GM23338 (cell line): ENCODE results near the gene SYT17. TPM values are rescaled to one million over a fixed set of nuclear protein-coding genes. Genes with fewer than 3 reads are reported as not detected.

Source experiments
- ATAC-seq: fragments of 200-7000 bp; cut with Tn5 transposase; 3 replicates; pipeline ENCODE4 v1.9.1; 2020
- DNase-seq: peaks from one replicate; pipeline ENCODE4 v3.0.0-alpha.2; 2015; ENCODE audit warnings: low spot score
- H2AFZ ChIP-seq: fragments of 200-600 bp; sonication (generic); 2 replicates; pipeline ENCODE4 v1.8.0; 2016; ENCODE audit warnings: antibody characterized with exemption, mild to moderate bottlenecking, moderate library complexity
- H3F3A ChIP-seq: fragments of 200-600 bp; sonication (generic); replicated peaks from 2 replicates; pipeline ENCODE4 v1.8.0; 2017; ENCODE audit warnings: antibody characterized with exemption, mixed run types, low read depth
- H3K27ac ChIP-seq: fragments of 200-600 bp; sonication (generic); 2 replicates; pipeline ENCODE4 v1.6.1; 2016; ENCODE audit warnings: low read depth
- H3K27me3 ChIP-seq: fragments of 200-600 bp; sonication (generic); 2 replicates; pipeline ENCODE4 v1.8.0; 2016; ENCODE audit warnings: mild to moderate bottlenecking, mixed run types, moderate library complexity; ENCODE audit not compliant: insufficient read depth
- H3K36me3 ChIP-seq: fragments of 200-600 bp; sonication (generic); 2 replicates; pipeline ENCODE4 v1.8.0; 2016; ENCODE audit warnings: mild to moderate bottlenecking; ENCODE audit not compliant: insufficient read depth
- H3K4me1 ChIP-seq: fragments of 200-600 bp; sonication (generic); 2 replicates; pipeline ENCODE4 v1.8.0; 2016; ENCODE audit warnings: mild to moderate bottlenecking, moderate library complexity; ENCODE audit not compliant: insufficient read depth
- H3K4me2 ChIP-seq: fragments of 200-600 bp; sonication (generic); 2 replicates; pipeline ENCODE4 v1.7.1; 2017; ENCODE audit warnings: mixed run types
- H3K4me3 ChIP-seq: fragments of 200-600 bp; sonication (generic); 2 replicates; pipeline ENCODE4 v1.6.1; 2016; ENCODE audit warnings: mixed run types
- H3K79me2 ChIP-seq: fragments of 200-600 bp; sonication (generic); replicated peaks from 2 replicates; pipeline ENCODE4 v1.8.0; 2017; ENCODE audit warnings: mild to moderate bottlenecking; ENCODE audit not compliant: insufficient read depth
- H3K9me2 ChIP-seq: fragments of 200-600 bp; sonication (generic); 2 replicates; pipeline ENCODE4 v1.8.0; 2017; ENCODE audit not compliant: insufficient read depth
- H4K20me1 ChIP-seq: fragments of 200-600 bp; sonication (generic); replicated peaks from 2 replicates; pipeline ENCODE4 v1.8.0; 2017; ENCODE audit warnings: mild to moderate bottlenecking; ENCODE audit not compliant: insufficient read depth
- H3K27ac Mint-ChIP-seq: 2 replicates; pipeline ENCODE4 v1.8.0; 2020; ENCODE audit warnings: inconsistent platforms, mild to moderate bottlenecking, moderate library complexity, mixed read lengths
- H3K27me3 Mint-ChIP-seq: 3 replicates; pipeline ENCODE4 v1.8.0; 2022; ENCODE audit warnings: low read depth, mild to moderate bottlenecking, moderate library complexity, mixed read lengths, inconsistent platforms; ENCODE audit not compliant: insufficient read depth, poor library complexity
- H3K36me3 Mint-ChIP-seq: 3 replicates; pipeline ENCODE4 v1.8.0; 2021; ENCODE audit warnings: low read depth, mild to moderate bottlenecking, inconsistent platforms, moderate library complexity, mixed read lengths
- H3K4me1 Mint-ChIP-seq: 3 replicates; pipeline ENCODE4 v1.8.0; 2020; ENCODE audit warnings: mild to moderate bottlenecking, inconsistent platforms, mixed read lengths
- H3K4me3 Mint-ChIP-seq: 3 replicates; pipeline ENCODE4 v1.8.0; 2021; ENCODE audit warnings: moderate library complexity, mild to moderate bottlenecking, inconsistent platforms, mixed read lengths
- H3K9me3 Mint-ChIP-seq: 3 replicates; pipeline ENCODE4 v1.8.0; 2020; ENCODE audit warnings: moderate library complexity, mild to moderate bottlenecking, inconsistent platforms, mixed read lengths
- CREB1 ChIP-seq: fragments of 250-450 bp; sonication (Bioruptor Pico); IDR thresholded peaks from 2 replicates; pipeline ENCODE4 v1.5.0; 2020; ENCODE audit warnings: low read depth, mild to moderate bottlenecking, moderate library complexity
- CTCF ChIP-seq, 2 experiments: fragments of 200-600 bp in 1 of 2; sonication (generic) in 1 of 2; conservative IDR thresholded peaks; 2 replicates each; pipeline versions ENCODE4 v1.5.1 to v1.6.1; 2016 to 2017; ENCODE audit warnings: antibody characterized with exemption in 2 of 2, low read depth in 2 of 2, mild to moderate bottlenecking in 2 of 2, moderate library complexity in 1 of 2
- EZH2 ChIP-seq: fragments of 200-600 bp; sonication (generic); IDR thresholded peaks from one replicate; pipeline ENCODE4 v1.8.0; 2017; ENCODE audit warnings: antibody characterized with exemption, mild to moderate bottlenecking, low read depth; ENCODE audit not compliant: unreplicated experiment
- EZH2phosphoT487 ChIP-seq: fragments of 200-600 bp; sonication (generic); IDR thresholded peaks from one replicate; pipeline ENCODE4 v1.8.1; 2018; ENCODE audit warnings: antibody characterized with exemption; ENCODE audit not compliant: unreplicated experiment
- JUNB ChIP-seq: IDR thresholded peaks from one replicate; pipeline ENCODE4 v1.6.1; 2016; ENCODE audit warnings: antibody characterized with exemption; ENCODE audit not compliant: unreplicated experiment
- NANOG ChIP-seq: IDR thresholded peaks from 2 replicates; pipeline ENCODE4 v1.6.1; 2016; ENCODE audit warnings: antibody characterized with exemption, borderline replicate concordance
- POLR2AphosphoS5 ChIP-seq: IDR thresholded peaks from 2 replicates; pipeline ENCODE4 v1.6.1; 2016; ENCODE audit warnings: antibody characterized with exemption, low read depth
- STAT1 ChIP-seq: IDR thresholded peaks from one replicate; pipeline ENCODE4 v1.6.1; 2016; ENCODE audit warnings: antibody characterized with exemption; ENCODE audit not compliant: unreplicated experiment
- ZNF114 ChIP-seq: fragments of 250-450 bp; sonication (Bioruptor Pico); IDR thresholded peaks from 2 replicates; pipeline ENCODE4 v1.5.0; 2020; ENCODE audit warnings: mild to moderate bottlenecking, moderate library complexity
- ZNF331 ChIP-seq: fragments of 250-450 bp; sonication (Bioruptor Pico); IDR thresholded peaks from 2 replicates; pipeline ENCODE4 v1.5.0; 2020; ENCODE audit warnings: low read depth, mild to moderate bottlenecking, moderate library complexity
- polyA plus RNA-seq: library from polyadenylated mRNA; unstranded; fragments of >200 nt; fragmentation: Nextera tagmentation; extraction: Ambion mirVana; gene quantifications from 2 replicates; pipeline ENCODE4 v1.2.1, GENCODE V29; 2016
- total RNA-seq: library from RNA; depleted of rRNA; stranded (reverse); fragments of >200 nt; shearing (Covaris generic); gene quantifications from 2 replicates; pipeline ENCODE4 v1.2.3, GENCODE V29; 2014
- TF ChIP-seq, protein P1 (sequence below): IDR thresholded peaks from 2 replicates; pipeline ENCODE4 v1.6.1; 2016; ENCODE audit warnings: antibody characterized with exemption
- TF ChIP-seq, protein P2 (sequence below): IDR thresholded peaks from one replicate; pipeline ENCODE4 v1.6.1; 2018; ENCODE audit warnings: antibody characterized with exemption; ENCODE audit not compliant: unreplicated experiment
- TF ChIP-seq, protein P3 (sequence below): fragments of 250-450 bp; sonication (Bioruptor Pico); IDR thresholded peaks from 2 replicates; pipeline ENCODE4 v1.5.0; 2020; ENCODE audit warnings: mild to moderate bottlenecking, moderate library complexity

Gene SYT17
- total and polyA plus RNA-seq, 2 experiments from 2014 or later: 5.3 to 9.5 TPM

DNA sequence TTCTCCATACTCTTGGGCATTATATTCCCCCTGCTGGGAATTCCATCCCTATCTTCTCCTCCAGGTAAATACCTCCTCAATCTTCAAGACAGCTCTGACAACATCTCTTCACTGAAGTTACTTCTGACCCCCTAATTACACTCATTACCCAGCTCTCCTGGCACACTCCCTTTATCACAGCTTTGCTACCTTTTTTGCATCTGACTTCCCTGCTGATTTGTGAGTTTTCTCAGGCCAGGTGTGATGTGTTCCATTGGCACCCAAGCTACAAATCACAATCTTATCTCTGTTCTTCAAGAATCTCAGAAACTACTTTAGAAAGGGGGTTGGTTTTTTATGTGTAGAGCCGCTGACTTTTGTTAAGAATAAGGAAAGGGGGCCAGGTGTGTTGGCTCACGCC is 131.5 kb downstream of the SYT17 start:
- no peaks in the 10 kb centered on the region for H3K36me3 Mint-ChIP-seq
- H3K9me3 Mint-ChIP-seq: no peaks in the 10 kb centered on the region
- TF ChIP-seq CREB1 (no peak), STAT1 (no peak), JUNB (no peak), EZH2phosphoT487 (no peak), ZNF331 (CRISPR knock-in tag) (no peak), POLR2AphosphoS5 (no peak), CTCF (conservative IDR thresholded peaks at IDR 0.05; ENCODE audit: low read depth in 2 of 2) (no peak), NANOG (no peak), ZNF114 (CRISPR knock-in tag) (no peak), EZH2 (no peak)
- TF ChIP-seq, protein P1, sequence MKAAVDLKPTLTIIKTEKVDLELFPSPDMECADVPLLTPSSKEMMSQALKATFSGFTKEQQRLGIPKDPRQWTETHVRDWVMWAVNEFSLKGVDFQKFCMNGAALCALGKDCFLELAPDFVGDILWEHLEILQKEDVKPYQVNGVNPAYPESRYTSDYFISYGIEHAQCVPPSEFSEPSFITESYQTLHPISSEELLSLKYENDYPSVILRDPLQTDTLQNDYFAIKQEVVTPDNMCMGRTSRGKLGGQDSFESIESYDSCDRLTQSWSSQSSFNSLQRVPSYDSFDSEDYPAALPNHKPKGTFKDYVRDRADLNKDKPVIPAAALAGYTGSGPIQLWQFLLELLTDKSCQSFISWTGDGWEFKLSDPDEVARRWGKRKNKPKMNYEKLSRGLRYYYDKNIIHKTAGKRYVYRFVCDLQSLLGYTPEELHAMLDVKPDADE: no peak
- TF ChIP-seq, protein P2, sequence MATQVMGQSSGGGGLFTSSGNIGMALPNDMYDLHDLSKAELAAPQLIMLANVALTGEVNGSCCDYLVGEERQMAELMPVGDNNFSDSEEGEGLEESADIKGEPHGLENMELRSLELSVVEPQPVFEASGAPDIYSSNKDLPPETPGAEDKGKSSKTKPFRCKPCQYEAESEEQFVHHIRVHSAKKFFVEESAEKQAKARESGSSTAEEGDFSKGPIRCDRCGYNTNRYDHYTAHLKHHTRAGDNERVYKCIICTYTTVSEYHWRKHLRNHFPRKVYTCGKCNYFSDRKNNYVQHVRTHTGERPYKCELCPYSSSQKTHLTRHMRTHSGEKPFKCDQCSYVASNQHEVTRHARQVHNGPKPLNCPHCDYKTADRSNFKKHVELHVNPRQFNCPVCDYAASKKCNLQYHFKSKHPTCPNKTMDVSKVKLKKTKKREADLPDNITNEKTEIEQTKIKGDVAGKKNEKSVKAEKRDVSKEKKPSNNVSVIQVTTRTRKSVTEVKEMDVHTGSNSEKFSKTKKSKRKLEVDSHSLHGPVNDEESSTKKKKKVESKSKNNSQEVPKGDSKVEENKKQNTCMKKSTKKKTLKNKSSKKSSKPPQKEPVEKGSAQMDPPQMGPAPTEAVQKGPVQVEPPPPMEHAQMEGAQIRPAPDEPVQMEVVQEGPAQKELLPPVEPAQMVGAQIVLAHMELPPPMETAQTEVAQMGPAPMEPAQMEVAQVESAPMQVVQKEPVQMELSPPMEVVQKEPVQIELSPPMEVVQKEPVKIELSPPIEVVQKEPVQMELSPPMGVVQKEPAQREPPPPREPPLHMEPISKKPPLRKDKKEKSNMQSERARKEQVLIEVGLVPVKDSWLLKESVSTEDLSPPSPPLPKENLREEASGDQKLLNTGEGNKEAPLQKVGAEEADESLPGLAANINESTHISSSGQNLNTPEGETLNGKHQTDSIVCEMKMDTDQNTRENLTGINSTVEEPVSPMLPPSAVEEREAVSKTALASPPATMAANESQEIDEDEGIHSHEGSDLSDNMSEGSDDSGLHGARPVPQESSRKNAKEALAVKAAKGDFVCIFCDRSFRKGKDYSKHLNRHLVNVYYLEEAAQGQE: no peak
- TF ChIP-seq, protein P3, sequence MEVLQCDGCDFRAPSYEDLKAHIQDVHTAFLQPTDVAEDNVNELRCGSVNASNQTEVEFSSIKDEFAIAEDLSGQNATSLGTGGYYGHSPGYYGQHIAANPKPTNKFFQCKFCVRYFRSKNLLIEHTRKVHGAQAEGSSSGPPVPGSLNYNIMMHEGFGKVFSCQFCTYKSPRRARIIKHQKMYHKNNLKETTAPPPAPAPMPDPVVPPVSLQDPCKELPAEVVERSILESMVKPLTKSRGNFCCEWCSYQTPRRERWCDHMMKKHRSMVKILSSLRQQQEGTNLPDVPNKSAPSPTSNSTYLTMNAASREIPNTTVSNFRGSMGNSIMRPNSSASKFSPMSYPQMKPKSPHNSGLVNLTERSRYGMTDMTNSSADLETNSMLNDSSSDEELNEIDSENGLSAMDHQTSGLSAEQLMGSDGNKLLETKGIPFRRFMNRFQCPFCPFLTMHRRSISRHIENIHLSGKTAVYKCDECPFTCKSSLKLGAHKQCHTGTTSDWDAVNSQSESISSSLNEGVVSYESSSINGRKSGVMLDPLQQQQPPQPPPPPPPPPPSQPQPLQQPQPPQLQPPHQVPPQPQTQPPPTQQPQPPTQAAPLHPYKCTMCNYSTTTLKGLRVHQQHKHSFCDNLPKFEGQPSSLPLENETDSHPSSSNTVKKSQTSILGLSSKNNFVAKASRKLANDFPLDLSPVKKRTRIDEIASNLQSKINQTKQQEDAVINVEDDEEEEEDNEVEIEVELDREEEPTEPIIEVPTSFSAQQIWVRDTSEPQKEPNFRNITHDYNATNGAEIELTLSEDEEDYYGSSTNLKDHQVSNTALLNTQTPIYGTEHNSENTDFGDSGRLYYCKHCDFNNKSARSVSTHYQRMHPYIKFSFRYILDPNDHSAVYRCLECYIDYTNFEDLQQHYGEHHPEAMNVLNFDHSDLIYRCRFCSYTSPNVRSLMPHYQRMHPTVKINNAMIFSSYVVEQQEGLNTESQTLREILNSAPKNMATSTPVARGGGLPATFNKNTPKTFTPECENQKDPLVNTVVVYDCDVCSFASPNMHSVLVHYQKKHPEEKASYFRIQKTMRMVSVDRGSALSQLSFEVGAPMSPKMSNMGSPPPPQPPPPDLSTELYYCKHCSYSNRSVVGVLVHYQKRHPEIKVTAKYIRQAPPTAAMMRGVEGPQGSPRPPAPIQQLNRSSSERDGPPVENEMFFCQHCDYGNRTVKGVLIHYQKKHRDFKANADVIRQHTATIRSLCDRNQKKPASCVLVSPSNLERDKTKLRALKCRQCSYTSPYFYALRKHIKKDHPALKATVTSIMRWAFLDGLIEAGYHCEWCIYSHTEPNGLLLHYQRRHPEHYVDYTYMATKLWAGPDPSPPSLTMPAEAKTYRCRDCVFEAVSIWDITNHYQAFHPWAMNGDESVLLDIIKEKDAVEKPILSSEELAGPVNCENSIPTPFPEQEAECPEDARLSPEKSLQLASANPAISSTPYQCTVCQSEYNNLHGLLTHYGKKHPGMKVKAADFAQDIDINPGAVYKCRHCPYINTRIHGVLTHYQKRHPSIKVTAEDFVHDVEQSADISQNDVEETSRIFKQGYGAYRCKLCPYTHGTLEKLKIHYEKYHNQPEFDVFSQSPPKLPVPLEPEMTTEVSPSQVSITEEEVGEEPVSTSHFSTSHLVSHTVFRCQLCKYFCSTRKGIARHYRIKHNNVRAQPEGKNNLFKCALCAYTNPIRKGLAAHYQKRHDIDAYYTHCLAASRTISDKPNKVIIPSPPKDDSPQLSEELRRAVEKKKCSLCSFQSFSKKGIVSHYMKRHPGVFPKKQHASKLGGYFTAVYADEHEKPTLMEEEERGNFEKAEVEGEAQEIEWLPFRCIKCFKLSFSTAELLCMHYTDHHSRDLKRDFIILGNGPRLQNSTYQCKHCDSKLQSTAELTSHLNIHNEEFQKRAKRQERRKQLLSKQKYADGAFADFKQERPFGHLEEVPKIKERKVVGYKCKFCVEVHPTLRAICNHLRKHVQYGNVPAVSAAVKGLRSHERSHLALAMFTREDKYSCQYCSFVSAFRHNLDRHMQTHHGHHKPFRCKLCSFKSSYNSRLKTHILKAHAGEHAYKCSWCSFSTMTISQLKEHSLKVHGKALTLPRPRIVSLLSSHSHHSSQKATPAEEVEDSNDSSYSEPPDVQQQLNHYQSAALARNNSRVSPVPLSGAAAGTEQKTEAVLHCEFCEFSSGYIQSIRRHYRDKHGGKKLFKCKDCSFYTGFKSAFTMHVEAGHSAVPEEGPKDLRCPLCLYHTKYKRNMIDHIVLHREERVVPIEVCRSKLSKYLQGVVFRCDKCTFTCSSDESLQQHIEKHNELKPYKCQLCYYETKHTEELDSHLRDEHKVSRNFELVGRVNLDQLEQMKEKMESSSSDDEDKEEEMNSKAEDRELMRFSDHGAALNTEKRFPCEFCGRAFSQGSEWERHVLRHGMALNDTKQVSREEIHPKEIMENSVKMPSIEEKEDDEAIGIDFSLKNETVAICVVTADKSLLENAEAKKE (CRISPR knock-in tag): no peak
- Histone ChIP-seq H4K20me1 (no peaks in the 10 kb centered on the region), H3K9me2 (no peaks in the 10 kb centered on the region; the same call in 1 of the 2 replicates), H3K36me3 (no peaks in the 10 kb centered on the region), H3K79me2 (no peaks in the 10 kb centered on the region), H3K4me1 (no peaks in the 10 kb centered on the region), H3F3A (no peaks in the 10 kb centered on the region), H3K4me2 (no peak overlapping the region), H2AFZ (no peak overlapping the region), H3K27ac (no peak overlapping the region), H3K27me3 (no peaks in the 10 kb centered on the region), H3K4me3 (no peak overlapping the region)
- H3K27ac Mint-ChIP-seq: no peak overlapping the region
- peaks cover 4% of the 10 kb centered on the region for H3K27me3 Mint-ChIP-seq
- DNase-seq (no peak), ATAC-seq (no peak)
- H3K4me3 Mint-ChIP-seq: no peak overlapping the region
- peaks cover under 1% of the 10 kb centered on the region; the same call in 1 of the 3 replicates for H3K4me1 Mint-ChIP-seq
